OCI-LY1 (cell line): Measurements from ENCODE around the gene MICAL2.

Experiments used
- H2AFZ ChIP-seq: fragments of 200-600 bp; sonication (generic), shearing (Covaris generic); 2 replicates; pipeline ENCODE4 v1.6.0; 2014; ENCODE audit warnings: antibody characterized with exemption, mild to moderate bottlenecking, low read length
- H3F3A ChIP-seq: fragments of 200-600 bp; sonication (generic), shearing (Covaris generic); 2 replicates; pipeline ENCODE4 v1.6.0; 2014; ENCODE audit warnings: mild to moderate bottlenecking, antibody characterized with exemption, low read length, moderate library complexity; ENCODE audit not compliant: insufficient read depth
- H3K27ac ChIP-seq: fragments of 200-600 bp; sonication (generic); 2 replicates; pipeline ENCODE4 v1.5.1; 2014; ENCODE audit warnings: low read length, mixed run types, mild to moderate bottlenecking, low read depth; ENCODE audit not compliant: poor library complexity, severe bottlenecking
- H3K27me3 ChIP-seq: fragments of 200-600 bp; sonication (generic); 2 replicates; pipeline ENCODE4 v1.6.0; 2014; ENCODE audit warnings: antibody characterized with exemption, mild to moderate bottlenecking, low read length, moderate library complexity; ENCODE audit not compliant: insufficient read depth
- H3K36me3 ChIP-seq: fragments of 200-600 bp; sonication (generic); 2 replicates; pipeline ENCODE4 v1.6.1; 2014; ENCODE audit warnings: mild to moderate bottlenecking, antibody characterized with exemption, low read length, moderate library complexity, mixed read lengths; ENCODE audit not compliant: insufficient read depth
- H3K4me1 ChIP-seq: fragments of 200-600 bp; sonication (generic); 2 replicates; pipeline ENCODE4 v1.5.1; 2014; ENCODE audit warnings: mild to moderate bottlenecking, low read length, moderate library complexity; ENCODE audit not compliant: insufficient read depth, severe bottlenecking
- H3K4me2 ChIP-seq: fragments of 200-600 bp; sonication (generic), shearing (Covaris generic); 2 replicates; pipeline ENCODE4 v1.6.1; 2014; ENCODE audit warnings: low read length
- H3K4me3 ChIP-seq: fragments of 200-600 bp; sonication (generic); 2 replicates; pipeline ENCODE4 v1.5.1; 2014; ENCODE audit warnings: low read length, low read depth, mild to moderate bottlenecking, mixed read lengths; ENCODE audit not compliant: poor library complexity, severe bottlenecking
- H3K79me2 ChIP-seq: fragments of 200-600 bp; shearing (Covaris generic); 2 replicates; pipeline ENCODE4 v1.6.1; 2016; ENCODE audit warnings: mixed run types, low read length, mixed read lengths; ENCODE audit not compliant: insufficient read depth
- H3K9ac ChIP-seq: fragments of 200-600 bp; sonication (generic), shearing (Covaris generic); 2 replicates; pipeline ENCODE4 v1.6.1; 2014; ENCODE audit warnings: mild to moderate bottlenecking, low read length, mixed read lengths
- H3K9me2 ChIP-seq: fragments of 200-600 bp; sonication (generic), shearing (Covaris generic); 2 replicates; pipeline ENCODE4 v1.6.1; 2014; ENCODE audit warnings: low read depth, mild to moderate bottlenecking, low read length, mixed read lengths
- H3K9me3 ChIP-seq: fragments of 200-600 bp; shearing (Covaris generic); 2 replicates; pipeline ENCODE4 v1.6.1; 2014; ENCODE audit warnings: low read length, mixed read lengths
- H4K20me1 ChIP-seq: fragments of 200-600 bp; sonication (generic), shearing (Covaris generic); 2 replicates; pipeline ENCODE4 v1.6.0; 2016; ENCODE audit warnings: mild to moderate bottlenecking, low read length; ENCODE audit not compliant: insufficient read depth
- EZH2 ChIP-seq: fragments of 200-600 bp; sonication (generic), shearing (Covaris generic); IDR thresholded peaks from 2 replicates; pipeline ENCODE4 v1.8.0; 2017; ENCODE audit warnings: borderline replicate concordance, mixed run types, mild to moderate bottlenecking, antibody characterized with exemption, low read length, moderate library complexity, mixed read lengths
- TF ChIP-seq, protein P1 (sequence below): fragments of 200-600 bp; sonication (generic), shearing (Covaris generic); IDR thresholded peaks from 2 replicates; pipeline ENCODE4 v1.5.1; 2017; ENCODE audit warnings: mild to moderate bottlenecking, antibody characterized with exemption, low read length, moderate library complexity, mixed read lengths

The MICAL2 gene

DNA sequence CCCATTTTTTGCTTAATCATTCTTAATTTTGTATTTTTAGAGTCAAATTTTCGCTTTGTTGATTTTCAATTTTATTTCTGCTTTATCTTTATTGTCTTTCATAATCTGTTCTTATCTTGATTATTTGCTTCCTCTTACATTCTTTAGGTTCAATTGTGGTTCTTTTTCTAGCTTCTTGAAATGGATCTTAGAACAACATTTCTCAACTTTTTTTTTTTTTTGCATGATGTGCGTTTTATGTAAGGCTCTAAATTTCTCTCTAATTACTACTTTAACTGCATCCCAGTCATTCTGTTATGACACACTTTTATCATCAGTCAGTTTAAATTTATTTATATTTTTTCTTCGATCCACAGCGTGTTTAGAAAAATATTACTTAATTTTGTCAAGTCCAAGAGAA, 201.7 kb downstream of the MICAL2 start:
- Histone ChIP-seq H2AFZ (no peak overlapping the region), H3K9me2 (no peaks in the 10 kb centered on the region), H3K36me3 (no peaks in the 10 kb centered on the region), H3K4me2 (no peak overlapping the region), H3K27me3 (no peaks in the 10 kb centered on the region; the same call in 1 of the 2 replicates), H3K27ac (no peak overlapping the region), H3K79me2 (no peaks in the 10 kb centered on the region), H4K20me1 (no peaks in the 10 kb centered on the region), H3K9me3 (no peaks in the 10 kb centered on the region), H3K4me1 (no peaks in the 10 kb centered on the region), H3F3A (no peaks in the 10 kb centered on the region), H3K9ac (no peak overlapping the region), H3K4me3 (no peak overlapping the region)
- TF ChIP-seq, protein P1, sequence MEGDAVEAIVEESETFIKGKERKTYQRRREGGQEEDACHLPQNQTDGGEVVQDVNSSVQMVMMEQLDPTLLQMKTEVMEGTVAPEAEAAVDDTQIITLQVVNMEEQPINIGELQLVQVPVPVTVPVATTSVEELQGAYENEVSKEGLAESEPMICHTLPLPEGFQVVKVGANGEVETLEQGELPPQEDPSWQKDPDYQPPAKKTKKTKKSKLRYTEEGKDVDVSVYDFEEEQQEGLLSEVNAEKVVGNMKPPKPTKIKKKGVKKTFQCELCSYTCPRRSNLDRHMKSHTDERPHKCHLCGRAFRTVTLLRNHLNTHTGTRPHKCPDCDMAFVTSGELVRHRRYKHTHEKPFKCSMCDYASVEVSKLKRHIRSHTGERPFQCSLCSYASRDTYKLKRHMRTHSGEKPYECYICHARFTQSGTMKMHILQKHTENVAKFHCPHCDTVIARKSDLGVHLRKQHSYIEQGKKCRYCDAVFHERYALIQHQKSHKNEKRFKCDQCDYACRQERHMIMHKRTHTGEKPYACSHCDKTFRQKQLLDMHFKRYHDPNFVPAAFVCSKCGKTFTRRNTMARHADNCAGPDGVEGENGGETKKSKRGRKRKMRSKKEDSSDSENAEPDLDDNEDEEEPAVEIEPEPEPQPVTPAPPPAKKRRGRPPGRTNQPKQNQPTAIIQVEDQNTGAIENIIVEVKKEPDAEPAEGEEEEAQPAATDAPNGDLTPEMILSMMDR: no peak
- TF ChIP-seq EZH2: no peak
